WTC11 (cell line): ENCODE data around the gene LAMTOR2. TPM values are rescaled to one million over a fixed set of nuclear protein-coding genes. Genes with fewer than 3 reads are reported as not detected.

ENCODE experiments used
- ATAC-seq: fragments of 200-7000 bp; cut with Tn5 transposase; 2 replicates; pipeline ENCODE4 v1.10.0; 2021; ENCODE audit warnings: mild to moderate bottlenecking, moderate library complexity
- CTCF ChIA-PET: fragments of 300-600 bp; sonication (Branson Sonifier 250); formaldehyde crosslinking; loops from one replicate; lab custom pipeline; 2021; ENCODE audit warnings: antibody characterized with exemption; lab: Charles Lee
- POLR2A ChIA-PET: fragments of 350-600 bp; sonication (Branson Sonifier 250); formaldehyde crosslinking; loops from one replicate; lab custom pipeline; 2021; ENCODE audit warnings: antibody characterized with exemption; lab: Charles Lee
- DNase-seq: peaks from one replicate; pipeline ENCODE4 v3.0.0; 2021; ENCODE audit warnings: low spot score
- H3K27ac Mint-ChIP-seq: 2 replicates; pipeline ENCODE4 v1.8.0; 2021; ENCODE audit warnings: mixed read lengths
- H3K27me3 Mint-ChIP-seq: 2 replicates; pipeline ENCODE4 v1.8.0; 2021; ENCODE audit warnings: low read depth, mild to moderate bottlenecking, moderate library complexity, mixed read lengths
- H3K36me3 Mint-ChIP-seq: 2 replicates; pipeline ENCODE4 v1.8.0; 2021; ENCODE audit warnings: mixed read lengths
- H3K4me1 Mint-ChIP-seq: 2 replicates; pipeline ENCODE4 v1.8.0; 2022; ENCODE audit warnings: mixed read lengths
- H3K4me3 Mint-ChIP-seq: 2 replicates; pipeline ENCODE4 v1.8.0; 2021; ENCODE audit warnings: mild to moderate bottlenecking, moderate library complexity, mixed read lengths
- H3K9me3 Mint-ChIP-seq: 2 replicates; pipeline ENCODE4 v1.8.0; 2021; ENCODE audit warnings: mixed read lengths
- ATF2 ChIP-seq: sonication (generic); formaldehyde crosslinking; IDR thresholded peaks from 2 replicates; pipeline ENCODE4 v1.8.1; 2022; ENCODE audit warnings: low read depth, missing genetic modification reagents, borderline replicate concordance
- ATF6 ChIP-seq: sonication (generic); formaldehyde crosslinking; IDR thresholded peaks from 2 replicates; pipeline ENCODE4 v1.8.1; 2023; ENCODE audit warnings: mild to moderate bottlenecking, missing genetic modification reagents
- CBFB ChIP-seq: sonication (generic); formaldehyde crosslinking; IDR thresholded peaks from 2 replicates; pipeline ENCODE4 v1.8.1; 2022; ENCODE audit warnings: mild to moderate bottlenecking, low read depth, missing genetic modification reagents
- FOXK1 ChIP-seq: sonication (generic); formaldehyde crosslinking; IDR thresholded peaks from 2 replicates; pipeline ENCODE4 v1.8.0; 2022; ENCODE audit warnings: mild to moderate bottlenecking, moderate library complexity, missing genetic modification reagents
- GABPB1 ChIP-seq: sonication (generic); formaldehyde crosslinking; IDR thresholded peaks from 2 replicates; pipeline ENCODE4 v1.8.1; 2023; ENCODE audit warnings: mild to moderate bottlenecking, missing genetic modification reagents
- GRHL2 ChIP-seq: fragments of 250-450 bp; sonication (Bioruptor Pico); IDR thresholded peaks from 2 replicates; pipeline ENCODE4 v1.8.0; 2022; ENCODE audit warnings: mild to moderate bottlenecking, moderate library complexity; ENCODE audit not compliant: insufficient replicate concordance, severe bottlenecking
- KAT7 ChIP-seq: sonication (generic); formaldehyde crosslinking; IDR thresholded peaks from 2 replicates; pipeline ENCODE4 v1.8.1; 2023; ENCODE audit warnings: missing genetic modification reagents, mild to moderate bottlenecking, borderline replicate concordance
- PRRX2 ChIP-seq: fragments of 250-450 bp; sonication (Bioruptor Pico); IDR thresholded peaks from 2 replicates; pipeline ENCODE4 v1.8.0; 2021; ENCODE audit warnings: mild to moderate bottlenecking
- SP1 ChIP-seq: sonication (generic); formaldehyde crosslinking; conservative IDR thresholded peaks from 2 replicates; pipeline ENCODE4 v1.8.1; 2022; ENCODE audit warnings: missing genetic modification reagents
- TEAD1 ChIP-seq: sonication (generic); formaldehyde crosslinking; IDR thresholded peaks from 2 replicates; pipeline ENCODE4 v1.8.0; 2022; ENCODE audit warnings: mild to moderate bottlenecking, missing genetic modification reagents
- ZNF138 ChIP-seq: sonication (generic); formaldehyde crosslinking; conservative IDR thresholded peaks from 2 replicates; pipeline ENCODE4 v1.8.1; 2022; ENCODE audit warnings: mild to moderate bottlenecking, moderate library complexity, missing genetic modification reagents
- ZNF232 ChIP-seq: sonication (generic); formaldehyde crosslinking; IDR thresholded peaks from 2 replicates; pipeline ENCODE4 v1.8.0; 2022; ENCODE audit warnings: mild to moderate bottlenecking, missing genetic modification reagents
- ZNF396 ChIP-seq: fragments of 250-450 bp; sonication (Bioruptor Pico); IDR thresholded peaks from 2 replicates; pipeline ENCODE4 v1.8.0; 2021; ENCODE audit warnings: mild to moderate bottlenecking, moderate library complexity, borderline replicate concordance
- ZNF416 ChIP-seq: fragments of 250-450 bp; sonication (Bioruptor Pico); IDR thresholded peaks from 2 replicates; pipeline ENCODE4 v1.9.0; 2021; ENCODE audit warnings: mild to moderate bottlenecking, inconsistent platforms
- ZNF423 ChIP-seq: fragments of 250-450 bp; sonication (Bioruptor Pico); IDR thresholded peaks from 2 replicates; pipeline ENCODE4 v2.1.2; 2022; ENCODE audit warnings: mild to moderate bottlenecking, moderate library complexity
- total RNA-seq: library from RNA; stranded (reverse); gene quantifications from 3 replicates; pipeline ENCODE4 v1.2.3, GENCODE V29; 2021
- TF ChIP-seq, protein P1 (sequence below): sonication (generic); formaldehyde crosslinking; IDR thresholded peaks from 2 replicates; pipeline ENCODE4 v1.8.0; 2022; ENCODE audit warnings: mild to moderate bottlenecking, missing genetic modification reagents
- TF ChIP-seq, protein P2 (sequence below): sonication (generic); formaldehyde crosslinking; IDR thresholded peaks from 2 replicates; pipeline ENCODE4 v1.8.0; 2023; ENCODE audit warnings: mild to moderate bottlenecking, missing genetic modification reagents
- TF ChIP-seq, protein P3 (sequence below): fragments of 250-450 bp; sonication (Bioruptor Pico); IDR thresholded peaks from 2 replicates; pipeline ENCODE4 v1.8.0; 2021; ENCODE audit warnings: mild to moderate bottlenecking
- TF ChIP-seq, protein P4 (sequence below): fragments of 250-450 bp; sonication (Bioruptor Pico); IDR thresholded peaks from 2 replicates; pipeline ENCODE4 v1.9.0; 2021; ENCODE audit warnings: mild to moderate bottlenecking
- TF ChIP-seq, protein P5 (sequence below): sonication (generic); formaldehyde crosslinking; IDR thresholded peaks from 2 replicates; pipeline ENCODE4 v1.8.1; 2023; ENCODE audit warnings: mild to moderate bottlenecking, moderate library complexity, missing genetic modification reagents

The LAMTOR2 gene
- total RNA-seq, 1 experiment from 2014 or later, result 62.4 TPM

DNA sequence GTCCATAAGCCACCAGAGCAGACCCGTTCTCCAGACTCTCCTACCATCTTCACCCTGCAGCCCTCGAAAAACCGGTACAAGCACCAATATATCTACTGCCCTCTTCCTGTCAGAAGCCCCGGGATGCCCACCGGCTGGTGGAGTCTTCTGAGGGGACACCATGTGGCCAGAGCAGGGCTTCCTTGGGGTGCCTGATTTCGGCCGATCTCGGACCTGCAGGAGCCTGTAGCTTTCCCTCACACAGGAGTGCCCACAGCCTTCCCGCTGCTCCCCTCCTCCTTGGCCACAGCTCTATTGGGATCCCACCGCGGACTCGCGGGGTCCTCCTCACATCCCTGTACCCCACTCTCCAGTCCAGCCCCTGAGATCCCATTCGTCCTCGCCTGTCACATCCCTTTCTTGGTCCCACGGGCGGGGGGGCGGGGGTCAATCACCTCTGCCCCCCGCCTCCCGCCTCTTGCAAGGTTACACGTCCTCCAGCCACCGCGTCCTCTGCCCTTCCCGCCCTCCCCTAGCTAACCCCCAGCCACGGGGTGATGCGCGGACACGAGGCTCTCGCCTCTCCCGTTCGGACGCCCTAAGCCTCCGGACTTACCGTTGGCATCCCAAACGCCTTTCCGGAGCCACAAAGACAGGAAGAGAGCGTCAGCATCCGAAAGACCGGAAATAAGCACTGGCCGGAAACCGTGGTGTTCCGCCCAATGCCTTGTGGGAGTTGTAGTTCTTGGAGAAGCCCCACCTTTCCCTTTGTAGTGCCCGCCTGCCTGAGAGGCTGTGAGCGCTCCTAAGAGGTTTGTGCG, 34.1 kb upstream of the LAMTOR2 start, which contains the start of gene SSR2:
Gene SSR2, minus strand, starts transcription at position 659 of the 800 bp plus-strand sequence. CDS start 784 bp downstream, outside the sequence.
- H3K36me3 Mint-ChIP-seq, result peaks cover 33% of the 10 kb centered on the region
- peaks cover 28% of the 10 kb centered on the region for H3K27me3 Mint-ChIP-seq
- H3K9me3 Mint-ChIP-seq, result no peaks in the 10 kb centered on the region
- TF ChIP-seq SP1 (CRISPR knock-in tag), result peak; percentile 71
- TF ChIP-seq GABPB1 (CRISPR knock-in tag), result peak; percentile 60; the same call in 1 of the 2 replicates
- no peak for TF ChIP-seq ZNF138
- TF ChIP-seq, protein P1, sequence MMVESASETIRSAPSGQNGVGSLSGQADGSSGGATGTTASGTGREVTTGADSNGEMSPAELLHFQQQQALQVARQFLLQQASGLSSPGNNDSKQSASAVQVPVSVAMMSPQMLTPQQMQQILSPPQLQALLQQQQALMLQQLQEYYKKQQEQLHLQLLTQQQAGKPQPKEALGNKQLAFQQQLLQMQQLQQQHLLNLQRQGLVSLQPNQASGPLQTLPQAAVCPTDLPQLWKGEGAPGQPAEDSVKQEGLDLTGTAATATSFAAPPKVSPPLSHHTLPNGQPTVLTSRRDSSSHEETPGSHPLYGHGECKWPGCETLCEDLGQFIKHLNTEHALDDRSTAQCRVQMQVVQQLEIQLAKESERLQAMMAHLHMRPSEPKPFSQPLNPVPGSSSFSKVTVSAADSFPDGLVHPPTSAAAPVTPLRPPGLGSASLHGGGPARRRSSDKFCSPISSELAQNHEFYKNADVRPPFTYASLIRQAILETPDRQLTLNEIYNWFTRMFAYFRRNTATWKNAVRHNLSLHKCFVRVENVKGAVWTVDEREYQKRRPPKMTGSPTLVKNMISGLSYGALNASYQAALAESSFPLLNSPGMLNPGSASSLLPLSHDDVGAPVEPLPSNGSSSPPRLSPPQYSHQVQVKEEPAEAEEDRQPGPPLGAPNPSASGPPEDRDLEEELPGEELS (CRISPR knock-in tag), result peak; percentile 22; the same call in 1 of the 2 replicates
- 0 out of 2 replicates have a peak, but pooled peaks have one; percentile 57 for TF ChIP-seq TEAD1 (CRISPR knock-in tag)
- TF ChIP-seq CBFB (CRISPR knock-in tag), result no peak
- TF ChIP-seq GRHL2 (CRISPR knock-in tag), result no peak
- ATAC-seq (peak; percentile 92), DNase-seq (peak; percentile 91)
- H3K27ac Mint-ChIP-seq, result peak within 1 kb of the TSS; percentile 60
- POLR2A ChIA-PET, result interaction anchor here (1.0 kb wide), 1 partner anchor 12 kb away, joined by 4 read pairs; no protein-coding TSS in a partner anchor
- peaks cover 9% of the 10 kb centered on the region for H3K4me1 Mint-ChIP-seq
- H3K4me3 Mint-ChIP-seq, result peak within 1 kb of the TSS; percentile 85
- CTCF ChIA-PET, result interaction anchor here (1.0 to 1.4 kb wide), 6 partner anchors 46 to 116 kb away, joined by 3 to 9 read pairs (median 3); no protein-coding TSS in a partner anchor

- Mint-ChIP-seq H3K27ac (no peak overlapping the region), H3K36me3 (peaks cover 33% of the 10 kb centered on the region), H3K4me1 (peaks cover 12% of the 10 kb centered on the region), H3K27me3 (peaks cover 28% of the 10 kb centered on the region), H3K4me3 (peak overlapping the region; percentile 85), H3K9me3 (no peaks in the 10 kb centered on the region)
- CTCF ChIA-PET, result interaction anchor here (0.6 to 2.0 kb wide), 4 partner anchors 44 to 116 kb away, joined by 3 to 5 read pairs (median 4); no protein-coding TSS in a partner anchor
- DNase-seq (no peak), ATAC-seq (no peak)
- TF ChIP-seq ZNF396 (CRISPR knock-in tag), result no peak
- TF ChIP-seq, protein P2, sequence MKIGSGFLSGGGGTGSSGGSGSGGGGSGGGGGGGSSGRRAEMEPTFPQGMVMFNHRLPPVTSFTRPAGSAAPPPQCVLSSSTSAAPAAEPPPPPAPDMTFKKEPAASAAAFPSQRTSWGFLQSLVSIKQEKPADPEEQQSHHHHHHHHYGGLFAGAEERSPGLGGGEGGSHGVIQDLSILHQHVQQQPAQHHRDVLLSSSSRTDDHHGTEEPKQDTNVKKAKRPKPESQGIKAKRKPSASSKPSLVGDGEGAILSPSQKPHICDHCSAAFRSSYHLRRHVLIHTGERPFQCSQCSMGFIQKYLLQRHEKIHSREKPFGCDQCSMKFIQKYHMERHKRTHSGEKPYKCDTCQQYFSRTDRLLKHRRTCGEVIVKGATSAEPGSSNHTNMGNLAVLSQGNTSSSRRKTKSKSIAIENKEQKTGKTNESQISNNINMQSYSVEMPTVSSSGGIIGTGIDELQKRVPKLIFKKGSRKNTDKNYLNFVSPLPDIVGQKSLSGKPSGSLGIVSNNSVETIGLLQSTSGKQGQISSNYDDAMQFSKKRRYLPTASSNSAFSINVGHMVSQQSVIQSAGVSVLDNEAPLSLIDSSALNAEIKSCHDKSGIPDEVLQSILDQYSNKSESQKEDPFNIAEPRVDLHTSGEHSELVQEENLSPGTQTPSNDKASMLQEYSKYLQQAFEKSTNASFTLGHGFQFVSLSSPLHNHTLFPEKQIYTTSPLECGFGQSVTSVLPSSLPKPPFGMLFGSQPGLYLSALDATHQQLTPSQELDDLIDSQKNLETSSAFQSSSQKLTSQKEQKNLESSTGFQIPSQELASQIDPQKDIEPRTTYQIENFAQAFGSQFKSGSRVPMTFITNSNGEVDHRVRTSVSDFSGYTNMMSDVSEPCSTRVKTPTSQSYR (CRISPR knock-in tag), result no peak
- no peak for TF ChIP-seq FOXK1
- TF ChIP-seq ZNF416 (CRISPR knock-in tag), result no peak
- TF ChIP-seq ZNF232 (CRISPR knock-in tag), result no peak
- no peak for TF ChIP-seq PRRX2 (CRISPR knock-in tag)
- TF ChIP-seq, protein P3, sequence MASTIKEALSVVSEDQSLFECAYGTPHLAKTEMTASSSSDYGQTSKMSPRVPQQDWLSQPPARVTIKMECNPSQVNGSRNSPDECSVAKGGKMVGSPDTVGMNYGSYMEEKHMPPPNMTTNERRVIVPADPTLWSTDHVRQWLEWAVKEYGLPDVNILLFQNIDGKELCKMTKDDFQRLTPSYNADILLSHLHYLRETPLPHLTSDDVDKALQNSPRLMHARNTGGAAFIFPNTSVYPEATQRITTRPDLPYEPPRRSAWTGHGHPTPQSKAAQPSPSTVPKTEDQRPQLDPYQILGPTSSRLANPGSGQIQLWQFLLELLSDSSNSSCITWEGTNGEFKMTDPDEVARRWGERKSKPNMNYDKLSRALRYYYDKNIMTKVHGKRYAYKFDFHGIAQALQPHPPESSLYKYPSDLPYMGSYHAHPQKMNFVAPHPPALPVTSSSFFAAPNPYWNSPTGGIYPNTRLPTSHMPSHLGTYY (CRISPR knock-in tag), result no peak
- TF ChIP-seq, protein P4, sequence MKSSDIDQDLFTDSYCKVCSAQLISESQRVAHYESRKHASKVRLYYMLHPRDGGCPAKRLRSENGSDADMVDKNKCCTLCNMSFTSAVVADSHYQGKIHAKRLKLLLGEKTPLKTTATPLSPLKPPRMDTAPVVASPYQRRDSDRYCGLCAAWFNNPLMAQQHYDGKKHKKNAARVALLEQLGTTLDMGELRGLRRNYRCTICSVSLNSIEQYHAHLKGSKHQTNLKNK, result no peak
- TF ChIP-seq, protein P5, sequence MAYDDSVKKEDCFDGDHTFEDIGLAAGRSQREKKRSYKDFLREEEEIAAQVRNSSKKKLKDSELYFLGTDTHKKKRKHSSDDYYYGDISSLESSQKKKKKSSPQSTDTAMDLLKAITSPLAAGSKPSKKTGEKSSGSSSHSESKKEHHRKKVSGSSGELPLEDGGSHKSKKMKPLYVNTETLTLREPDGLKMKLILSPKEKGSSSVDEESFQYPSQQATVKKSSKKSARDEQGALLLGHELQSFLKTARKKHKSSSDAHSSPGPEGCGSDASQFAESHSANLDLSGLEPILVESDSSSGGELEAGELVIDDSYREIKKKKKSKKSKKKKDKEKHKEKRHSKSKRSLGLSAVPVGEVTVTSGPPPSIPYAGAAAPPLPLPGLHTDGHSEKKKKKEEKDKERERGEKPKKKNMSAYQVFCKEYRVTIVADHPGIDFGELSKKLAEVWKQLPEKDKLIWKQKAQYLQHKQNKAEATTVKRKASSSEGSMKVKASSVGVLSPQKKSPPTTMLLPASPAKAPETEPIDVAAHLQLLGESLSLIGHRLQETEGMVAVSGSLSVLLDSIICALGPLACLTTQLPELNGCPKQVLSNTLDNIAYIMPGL (CRISPR knock-in tag), result no peak
- no peak for TF ChIP-seq ZNF423 (CRISPR knock-in tag)
- TF ChIP-seq ATF6 (CRISPR knock-in tag), result no peak
- no peak for TF ChIP-seq CBFB (CRISPR knock-in tag)
- no peak for TF ChIP-seq ATF2 (CRISPR knock-in tag)
- no peak for TF ChIP-seq KAT7 (CRISPR knock-in tag)
- POLR2A ChIA-PET, result interaction anchor here (1.0 kb wide), 1 partner anchor 13 kb away, joined by 4 read pairs; no protein-coding TSS in a partner anchor
Measured at GRCh38 chr1:156021093-156021428, 33.5 kb upstream of the LAMTOR2 start.
